NCI-H345 treated with DMSO at 0.1 percent for 48 hours (cell line): ENCODE results near the gene MED31.
"Not testable (repeated sequence)": the region's sequence is repeated elsewhere in the genome, so short reads cannot be mapped to it uniquely, and the experiment has no call there.

Source experiments
- DNase-seq: peaks from one replicate; lab custom pipeline; 2025; ENCODE audit not compliant: unreplicated experiment; lab: John Stamatoyannopoulos, UW

MED31 gene

GRCh38 chr17:6655732-6656361 is 4.4 kb upstream of the MED31 start:
- DNase-seq: not testable (repeated sequence)

GRCh38 chr17:6654841-6655731 is 3.7 kb upstream of the MED31 start:
- peak; percentile 16 for DNase-seq

GRCh38 chr17:6651919-6652452 is 581 bp upstream of the MED31 start:
- no peak for DNase-seq

- DNase-seq: no peak
Measured at GRCh38 chr17:6648181-6648580, 3.2 kb downstream of the MED31 start.

- no peak for DNase-seq
Measured at GRCh38 chr17:6643451-6644125, 7.8 kb downstream of the MED31 start.

- no peak for DNase-seq
Measured at GRCh38 chr17:6642592-6642991, 8.8 kb downstream of the MED31 start.

GRCh38 chr17:6641247-6641863 is 10.1 kb downstream of the MED31 start:
- no peak for DNase-seq

- peak; percentile 89 for DNase-seq
Measured at GRCh38 chr17:6640536-6641246, 10.7 kb downstream of the MED31 start, which contains the start of the genes KIAA0753 and TXNDC17. TSS of gene KIAA0753 (minus strand) at chr17:6640711. CDS start at chr17:6635103, 5,608 bp downstream. TSS of gene TXNDC17 (plus strand) at chr17:6641060. CDS start at chr17:6641083, 23 bp downstream.

- no peak for DNase-seq
Measured at GRCh38 chr17:6639586-6640535, 11.5 kb downstream of the MED31 start.

- DNase-seq: no peak
Measured at GRCh38 chr17:6639014-6639585, 12.3 kb downstream of the MED31 start.

GRCh38 chr17:6638046-6638908 is 13.1 kb downstream of the MED31 start:
- no peak for DNase-seq

GRCh38 chr17:6637458-6637840 is 14.0 kb downstream of the MED31 start:
- DNase-seq: no peak

- DNase-seq: no peak
Measured at GRCh38 chr17:6636616-6637457, 14.6 kb downstream of the MED31 start.

- DNase-seq: no peak
Measured at GRCh38 chr17:6636105-6636504, 15.3 kb downstream of the MED31 start.

GRCh38 chr17:6633263-6633662 is 18.1 kb downstream of the MED31 start:
- no peak for DNase-seq

- DNase-seq: no peak
Measured at GRCh38 chr17:6632530-6632929, 18.9 kb downstream of the MED31 start.

GRCh38 chr17:6630390-6630789 is 21.0 kb downstream of the MED31 start:
- DNase-seq: no peak
